Astrocyte of the spinal cord (primary cell): ENCODE measurements around the gene ORC3.

Source experiments
- DNase-seq: peaks from one replicate; pipeline ENCODE4 v3.0.0; 2011; ENCODE audit warnings: low read depth, low spot score
- H3K4me3 ChIP-seq: 2 replicates; pipeline ENCODE4 v1.5.1; 2011; ENCODE audit warnings: low read depth, mild to moderate bottlenecking, low read length, moderate library complexity
- CTCF ChIP-seq: IDR thresholded peaks from 2 replicates; pipeline ENCODE4 v1.5.1; 2012; ENCODE audit warnings: low read depth, mild to moderate bottlenecking, low read length, inconsistent platforms
- in situ Hi-C: cut with HindIII; loops from 2 replicates; pipeline ENCODE4 v1.10.0; 2017; ENCODE audit warnings: low sequenced_read_pairs

The ORC3 gene

GRCh38 chr6:87636315-87636714, 46.4 kb downstream of the ORC3 start:
- H3K4me3 ChIP-seq: no peak overlapping the region
- DNase-seq: no peak
- in situ Hi-C loops: no loop called here
- TF ChIP-seq CTCF: no peak

- TF ChIP-seq CTCF: no peak
- no peak for DNase-seq
- no peak overlapping the region for H3K4me3 ChIP-seq
- in situ Hi-C loops: no loop called here
Observed at GRCh38 chr6:87637106-87637505, 47.2 kb downstream of the ORC3 start.

GRCh38 chr6:87639373-87639772, 49.4 kb downstream of the ORC3 start:
- no peak for TF ChIP-seq CTCF
- H3K4me3 ChIP-seq: no peak overlapping the region
- in situ Hi-C loops: no loop called here
- DNase-seq: no peak

GRCh38 chr6:87641065-87641692, 51.2 kb downstream of the ORC3 start:
- no peak for DNase-seq
- in situ Hi-C loops: no loop called here
- no peak overlapping the region for H3K4me3 ChIP-seq
- no peak for TF ChIP-seq CTCF

GRCh38 chr6:87645080-87645479, 55.1 kb downstream of the ORC3 start:
- no peak for DNase-seq
- H3K4me3 ChIP-seq: no peak overlapping the region
- in situ Hi-C loops: no loop called here
- TF ChIP-seq CTCF: no peak

GRCh38 chr6:87653074-87653962, 63.4 kb downstream of the ORC3 start:
- TF ChIP-seq CTCF: no peak
- DNase-seq: no peak
- no peak overlapping the region for H3K4me3 ChIP-seq
- in situ Hi-C loops: no loop called here
